Liver (tissue), 3 donors: ENCODE measurements around the gene ANAPC16.

Experiments
- CTCF ChIP-seq: fragments of 150-350 bp; IDR thresholded peaks from 2 replicates; pipeline ENCODE4 v1.5.1; 2017; ENCODE audit warnings: improper control_type of control experiment, low read depth, low read length; ENCODE audit not compliant: missing input control
- GABPA ChIP-seq, 2 donors: IDR thresholded peaks in 1 of 2; conservative IDR thresholded peaks in 1 of 2; 2 replicates each; pipeline ENCODE4 v1.6.1; 2016; ENCODE audit warnings: antibody characterized with exemption in 2 of 2, mild to moderate bottlenecking in 1 of 2, moderate library complexity in 1 of 2
- MAX ChIP-seq: IDR thresholded peaks from 2 replicates; pipeline ENCODE4 v1.6.1; 2016; ENCODE audit warnings: antibody characterized with exemption
- SP1 ChIP-seq: IDR thresholded peaks from 2 replicates; pipeline ENCODE4 v1.6.1; 2018; ENCODE audit warnings: antibody characterized with exemption, mild to moderate bottlenecking
- YY1 ChIP-seq: IDR thresholded peaks from 2 replicates; pipeline ENCODE4 v1.6.1; 2016; ENCODE audit warnings: antibody characterized with exemption, mild to moderate bottlenecking
- donor health status: healthy.
- donor health status: healthy.

- peak; percentile 87 for TF ChIP-seq YY1
- no peak for TF ChIP-seq CTCF
- TF ChIP-seq GABPA (IDR thresholded peaks at IDR 0.05 in 1 of 2, conservative IDR thresholded peaks at IDR 0.05 in 1 of 2), result no peak
- TF ChIP-seq MAX, result no peak
- peak; percentile 96 for TF ChIP-seq SP1
These were observed 57.8 kb downstream of the ANAPC16 start, which contains the start of gene DDIT4 for GRCh38 chr10:72273410-72274212.
